SK-N-SH (cell line): ENCODE measurements around the gene MACROD2.

Source experiments
- EZH2phosphoT487 ChIP-seq: fragments of 200-600 bp; sonication (generic); IDR thresholded peaks from 2 replicates; pipeline ENCODE4 v1.6.1; 2017; ENCODE audit warnings: low read depth, mixed run types, mild to moderate bottlenecking, antibody characterized with exemption, moderate library complexity, borderline replicate concordance
- FOXM1 ChIP-seq: IDR thresholded peaks from 2 replicates; pipeline ENCODE4 v1.4.0; 2012; ENCODE audit warnings: low read depth, mild to moderate bottlenecking
- JUND ChIP-seq: IDR thresholded peaks from 2 replicates; pipeline ENCODE4 v1.4.0; 2012
- NRF1 ChIP-seq: IDR thresholded peaks from 2 replicates; pipeline ENCODE4 v1.6.1; 2012; ENCODE audit warnings: low read depth, mild to moderate bottlenecking, low read length
- POLR2AphosphoS5 ChIP-seq: IDR thresholded peaks from 2 replicates; pipeline ENCODE4 v1.6.1; 2012; ENCODE audit warnings: low read depth, low read length
- RAD21 ChIP-seq: IDR thresholded peaks from 2 replicates; pipeline ENCODE4 v1.6.1; 2012; ENCODE audit warnings: mild to moderate bottlenecking, low read length
- RFX5 ChIP-seq: IDR thresholded peaks from 2 replicates; pipeline ENCODE4 v1.6.1; 2012; ENCODE audit warnings: mild to moderate bottlenecking, improper control_type of control experiment, low read length
- TCF12 ChIP-seq: IDR thresholded peaks from 2 replicates; pipeline ENCODE4 v1.4.0; 2012
- YY1 ChIP-seq: IDR thresholded peaks from 2 replicates; pipeline ENCODE4 v1.4.0; 2012; ENCODE audit warnings: low read depth, mild to moderate bottlenecking
- TF ChIP-seq, protein P1 (sequence below): IDR thresholded peaks from 2 replicates; pipeline ENCODE4 v1.6.1; 2012; ENCODE audit warnings: mild to moderate bottlenecking, low read depth, low read length, moderate library complexity
- TF ChIP-seq, protein P2 (sequence below): fragments of 200-600 bp; sonication (generic); IDR thresholded peaks from 2 replicates; pipeline ENCODE4 v1.6.1; 2017; ENCODE audit warnings: antibody characterized with exemption, mild to moderate bottlenecking, moderate library complexity
- TF ChIP-seq, protein P3 (sequence below): fragments of 150-350 bp; IDR thresholded peaks from 2 replicates; pipeline ENCODE4 v1.6.1; 2017; ENCODE audit warnings: antibody characterized with exemption, low read length, low read depth, borderline replicate concordance

DNA sequence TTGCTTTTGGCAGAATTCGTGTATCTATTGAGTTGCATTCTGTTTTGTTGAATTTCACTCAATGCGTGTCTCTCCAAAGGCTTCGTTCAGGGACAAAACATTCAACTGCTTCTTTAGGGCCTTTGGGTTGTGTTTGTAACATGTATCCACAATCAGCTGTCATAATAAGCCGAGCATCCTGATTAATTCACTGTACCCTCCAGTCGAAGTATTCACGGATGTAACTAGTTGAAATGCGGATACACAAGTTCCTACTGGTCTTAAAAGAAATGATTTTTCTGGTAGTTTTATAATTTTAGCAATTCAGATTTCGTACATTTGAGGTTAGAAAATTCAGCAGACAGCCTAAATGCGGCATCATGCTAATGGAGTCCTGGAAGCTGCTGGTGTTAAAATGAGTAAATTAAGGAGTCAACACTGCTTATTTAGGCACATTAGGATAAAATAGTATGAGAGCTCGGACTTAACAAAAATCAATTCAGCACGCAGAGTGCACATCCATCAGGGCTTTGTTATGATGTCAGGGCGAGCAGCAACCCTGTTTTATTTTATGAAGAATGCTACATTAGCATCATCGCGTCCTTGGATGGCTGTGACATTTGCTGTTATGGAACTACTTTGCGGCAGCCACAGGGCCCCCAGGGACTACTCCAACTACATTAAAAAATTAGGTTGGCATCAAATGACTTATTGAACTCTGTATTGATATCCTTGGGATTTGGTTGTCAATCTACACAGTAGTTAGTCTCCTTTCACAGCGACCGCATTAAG lies 831.4 kb downstream of the MACROD2 start:
- TF ChIP-seq, protein P1, sequence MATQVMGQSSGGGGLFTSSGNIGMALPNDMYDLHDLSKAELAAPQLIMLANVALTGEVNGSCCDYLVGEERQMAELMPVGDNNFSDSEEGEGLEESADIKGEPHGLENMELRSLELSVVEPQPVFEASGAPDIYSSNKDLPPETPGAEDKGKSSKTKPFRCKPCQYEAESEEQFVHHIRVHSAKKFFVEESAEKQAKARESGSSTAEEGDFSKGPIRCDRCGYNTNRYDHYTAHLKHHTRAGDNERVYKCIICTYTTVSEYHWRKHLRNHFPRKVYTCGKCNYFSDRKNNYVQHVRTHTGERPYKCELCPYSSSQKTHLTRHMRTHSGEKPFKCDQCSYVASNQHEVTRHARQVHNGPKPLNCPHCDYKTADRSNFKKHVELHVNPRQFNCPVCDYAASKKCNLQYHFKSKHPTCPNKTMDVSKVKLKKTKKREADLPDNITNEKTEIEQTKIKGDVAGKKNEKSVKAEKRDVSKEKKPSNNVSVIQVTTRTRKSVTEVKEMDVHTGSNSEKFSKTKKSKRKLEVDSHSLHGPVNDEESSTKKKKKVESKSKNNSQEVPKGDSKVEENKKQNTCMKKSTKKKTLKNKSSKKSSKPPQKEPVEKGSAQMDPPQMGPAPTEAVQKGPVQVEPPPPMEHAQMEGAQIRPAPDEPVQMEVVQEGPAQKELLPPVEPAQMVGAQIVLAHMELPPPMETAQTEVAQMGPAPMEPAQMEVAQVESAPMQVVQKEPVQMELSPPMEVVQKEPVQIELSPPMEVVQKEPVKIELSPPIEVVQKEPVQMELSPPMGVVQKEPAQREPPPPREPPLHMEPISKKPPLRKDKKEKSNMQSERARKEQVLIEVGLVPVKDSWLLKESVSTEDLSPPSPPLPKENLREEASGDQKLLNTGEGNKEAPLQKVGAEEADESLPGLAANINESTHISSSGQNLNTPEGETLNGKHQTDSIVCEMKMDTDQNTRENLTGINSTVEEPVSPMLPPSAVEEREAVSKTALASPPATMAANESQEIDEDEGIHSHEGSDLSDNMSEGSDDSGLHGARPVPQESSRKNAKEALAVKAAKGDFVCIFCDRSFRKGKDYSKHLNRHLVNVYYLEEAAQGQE: no peak
- TF ChIP-seq FOXM1 (no peak), TCF12 (no peak), RFX5 (no peak), YY1 (no peak), POLR2AphosphoS5 (no peak), EZH2phosphoT487 (no peak), NRF1 (no peak), RAD21 (no peak), JUND (no peak)
- TF ChIP-seq, protein P2, sequence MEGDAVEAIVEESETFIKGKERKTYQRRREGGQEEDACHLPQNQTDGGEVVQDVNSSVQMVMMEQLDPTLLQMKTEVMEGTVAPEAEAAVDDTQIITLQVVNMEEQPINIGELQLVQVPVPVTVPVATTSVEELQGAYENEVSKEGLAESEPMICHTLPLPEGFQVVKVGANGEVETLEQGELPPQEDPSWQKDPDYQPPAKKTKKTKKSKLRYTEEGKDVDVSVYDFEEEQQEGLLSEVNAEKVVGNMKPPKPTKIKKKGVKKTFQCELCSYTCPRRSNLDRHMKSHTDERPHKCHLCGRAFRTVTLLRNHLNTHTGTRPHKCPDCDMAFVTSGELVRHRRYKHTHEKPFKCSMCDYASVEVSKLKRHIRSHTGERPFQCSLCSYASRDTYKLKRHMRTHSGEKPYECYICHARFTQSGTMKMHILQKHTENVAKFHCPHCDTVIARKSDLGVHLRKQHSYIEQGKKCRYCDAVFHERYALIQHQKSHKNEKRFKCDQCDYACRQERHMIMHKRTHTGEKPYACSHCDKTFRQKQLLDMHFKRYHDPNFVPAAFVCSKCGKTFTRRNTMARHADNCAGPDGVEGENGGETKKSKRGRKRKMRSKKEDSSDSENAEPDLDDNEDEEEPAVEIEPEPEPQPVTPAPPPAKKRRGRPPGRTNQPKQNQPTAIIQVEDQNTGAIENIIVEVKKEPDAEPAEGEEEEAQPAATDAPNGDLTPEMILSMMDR: no peak
- TF ChIP-seq, protein P3, sequence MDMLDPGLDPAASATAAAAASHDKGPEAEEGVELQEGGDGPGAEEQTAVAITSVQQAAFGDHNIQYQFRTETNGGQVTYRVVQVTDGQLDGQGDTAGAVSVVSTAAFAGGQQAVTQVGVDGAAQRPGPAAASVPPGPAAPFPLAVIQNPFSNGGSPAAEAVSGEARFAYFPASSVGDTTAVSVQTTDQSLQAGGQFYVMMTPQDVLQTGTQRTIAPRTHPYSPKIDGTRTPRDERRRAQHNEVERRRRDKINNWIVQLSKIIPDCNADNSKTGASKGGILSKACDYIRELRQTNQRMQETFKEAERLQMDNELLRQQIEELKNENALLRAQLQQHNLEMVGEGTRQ: no peak
